G401.6 (cell line): ENCODE measurements around the gene PRXL2A.
"Not testable (repeated sequence)": the region's sequence is repeated elsewhere in the genome, so short reads cannot be mapped to it uniquely, and the experiment has no call there.

Source experiments
- FAIRE-seq: peaks from 2 replicates; lab custom pipeline; 2012; peaks lifted over from hg19 to GRCh38; lab: Jason Lieb, UNC

The PRXL2A gene, protein sequence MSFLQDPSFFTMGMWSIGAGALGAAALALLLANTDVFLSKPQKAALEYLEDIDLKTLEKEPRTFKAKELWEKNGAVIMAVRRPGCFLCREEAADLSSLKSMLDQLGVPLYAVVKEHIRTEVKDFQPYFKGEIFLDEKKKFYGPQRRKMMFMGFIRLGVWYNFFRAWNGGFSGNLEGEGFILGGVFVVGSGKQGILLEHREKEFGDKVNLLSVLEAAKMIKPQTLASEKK

DNA sequence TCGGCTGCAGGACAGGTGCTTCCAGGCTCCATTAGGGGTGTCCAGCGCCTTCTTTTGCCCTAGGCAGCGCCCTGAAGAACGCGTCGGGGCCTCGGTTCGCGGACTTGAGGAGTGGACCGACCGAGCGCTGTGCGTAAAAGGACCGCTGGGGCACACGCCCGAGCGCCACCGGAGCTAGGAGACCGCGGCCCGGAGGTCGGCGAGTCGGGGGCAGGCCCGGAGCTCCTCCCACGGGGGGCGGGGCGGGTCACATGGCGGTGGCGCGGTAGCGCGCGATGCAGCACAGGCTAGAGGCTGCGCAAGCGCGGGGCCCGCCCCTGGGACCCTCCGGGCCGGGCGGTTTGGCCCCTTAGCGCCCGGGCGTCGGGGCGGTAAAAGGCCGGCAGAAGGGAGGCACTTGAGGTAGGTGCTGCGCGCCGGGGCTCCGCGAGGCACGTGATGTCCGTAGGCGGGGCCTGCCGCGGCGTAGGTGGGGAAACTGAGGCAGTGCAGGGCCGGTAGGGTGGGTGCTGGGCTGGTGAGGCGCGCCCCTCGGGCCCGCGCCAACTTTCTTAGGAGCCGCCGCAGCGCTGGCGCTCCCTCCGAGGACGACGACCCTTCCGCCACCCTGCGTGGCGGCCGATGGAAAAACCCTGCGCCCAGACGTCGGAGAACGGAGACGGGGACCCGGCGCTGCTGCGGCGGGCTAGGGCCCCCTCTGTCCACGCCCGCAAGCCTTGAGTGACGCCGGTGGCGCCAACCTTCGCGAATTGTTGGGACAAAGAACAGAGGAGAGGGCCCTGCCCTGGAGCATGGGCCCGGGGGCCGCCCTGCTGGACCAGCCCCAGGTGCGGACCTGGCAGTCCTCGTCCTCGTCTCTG is at the start of gene PRXL2A:
PRXL2A (plus strand) TSS at position 310 of the 860 bp plus-strand sequence. CDS start 11,917 bp downstream, outside the sequence.
- FAIRE-seq = no peak

DNA sequence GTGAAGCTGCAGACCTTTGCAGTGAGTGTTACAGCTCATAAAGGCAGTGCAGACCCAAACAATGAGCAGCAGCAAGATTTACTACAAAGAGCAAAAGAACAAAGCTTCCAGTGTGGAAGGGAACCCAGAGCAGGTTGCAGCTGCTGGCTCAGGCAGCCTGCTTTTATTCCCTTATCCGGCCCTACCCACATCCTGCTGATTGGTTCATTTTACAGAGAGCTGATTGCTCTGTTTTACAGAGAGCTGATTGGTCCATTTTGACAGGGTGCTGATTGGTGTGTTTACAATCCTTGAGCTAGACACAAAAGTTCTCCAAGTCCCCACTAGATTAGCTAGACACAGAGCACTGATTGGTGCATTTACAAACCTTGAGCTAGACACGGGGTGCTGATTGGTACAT is 49.4 kb upstream of the PRXL2A start:
- not testable (repeated sequence) for FAIRE-seq

DNA sequence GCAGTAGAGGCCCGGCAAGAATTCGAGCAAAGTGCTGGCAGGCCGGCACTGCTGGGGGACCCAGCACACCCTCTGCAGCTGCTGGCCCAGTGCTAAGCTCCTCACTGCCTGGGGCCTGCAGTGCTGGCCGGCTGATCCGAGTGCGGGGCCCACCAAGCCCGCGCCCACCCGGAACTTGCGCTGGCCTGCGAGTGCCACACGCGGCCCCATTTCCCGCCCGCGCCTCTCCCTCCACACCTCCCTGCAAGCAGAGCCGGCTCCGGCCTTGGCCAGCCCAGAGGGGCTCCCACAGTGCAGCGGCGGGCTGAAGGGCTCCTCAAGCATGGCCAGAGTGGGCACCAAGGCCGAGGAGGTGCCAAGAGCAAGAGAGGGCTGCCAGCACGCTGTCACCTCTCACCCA is 48.7 kb upstream of the PRXL2A start:
- FAIRE-seq = no peak

DNA sequence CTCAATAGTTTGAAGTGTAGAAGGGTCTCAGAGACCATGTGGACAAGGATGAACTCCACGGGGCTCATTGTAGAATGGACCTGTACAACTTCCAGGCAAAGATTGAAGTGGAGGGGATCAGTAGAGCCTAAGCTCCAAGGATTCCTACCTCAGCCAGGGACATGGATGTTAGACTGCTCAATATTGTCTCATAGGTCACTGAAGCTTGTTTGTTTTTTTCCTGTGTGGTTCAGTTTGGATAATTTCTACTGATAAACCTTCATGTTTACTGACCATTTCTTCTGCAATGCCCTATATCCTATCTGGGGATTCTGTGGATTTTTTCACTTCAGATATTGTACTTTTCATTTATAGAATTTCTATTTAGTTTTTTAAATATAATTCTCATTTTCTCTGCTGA is 42.8 kb upstream of the PRXL2A start:
- no peak for FAIRE-seq

DNA sequence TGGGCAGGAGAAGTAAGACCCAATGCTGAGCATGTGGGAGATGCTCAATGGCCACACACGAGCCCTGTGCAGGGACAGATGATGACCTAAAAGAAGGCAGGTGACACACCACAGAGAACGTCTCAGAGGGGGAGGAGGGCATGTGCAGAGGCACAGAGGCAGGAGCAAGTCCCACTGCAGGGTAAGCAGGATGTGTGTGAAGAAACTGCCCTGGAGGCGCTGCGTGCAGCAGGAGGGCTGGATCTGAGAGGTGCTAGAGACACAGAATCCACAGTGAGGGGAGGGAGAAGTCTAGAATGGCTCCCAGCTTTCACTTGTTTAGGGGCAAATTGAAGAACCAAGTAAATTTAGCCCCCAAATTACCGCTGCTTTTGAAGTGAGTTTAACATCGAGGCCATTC is 36.9 kb upstream of the PRXL2A start:
- no peak for FAIRE-seq

DNA sequence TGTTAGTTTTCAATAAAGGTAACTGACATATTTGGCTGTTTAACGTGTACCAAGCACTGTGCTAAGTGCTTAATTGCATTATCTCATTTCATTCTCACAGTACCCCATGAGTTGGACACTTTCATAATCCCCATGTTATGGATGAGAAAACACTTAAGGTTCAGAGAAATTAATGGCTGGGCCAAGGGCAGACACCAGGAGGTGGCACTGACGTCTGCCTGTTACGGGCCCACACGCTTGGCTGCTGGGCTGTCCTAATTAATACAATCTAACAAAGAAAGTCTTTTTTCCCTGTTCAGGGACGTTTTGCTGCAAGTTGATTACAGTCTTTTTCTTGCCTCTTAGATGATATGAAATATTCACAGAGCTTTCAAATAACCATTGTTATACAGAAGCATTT is 35.7 kb upstream of the PRXL2A start:
- no peak for FAIRE-seq

DNA sequence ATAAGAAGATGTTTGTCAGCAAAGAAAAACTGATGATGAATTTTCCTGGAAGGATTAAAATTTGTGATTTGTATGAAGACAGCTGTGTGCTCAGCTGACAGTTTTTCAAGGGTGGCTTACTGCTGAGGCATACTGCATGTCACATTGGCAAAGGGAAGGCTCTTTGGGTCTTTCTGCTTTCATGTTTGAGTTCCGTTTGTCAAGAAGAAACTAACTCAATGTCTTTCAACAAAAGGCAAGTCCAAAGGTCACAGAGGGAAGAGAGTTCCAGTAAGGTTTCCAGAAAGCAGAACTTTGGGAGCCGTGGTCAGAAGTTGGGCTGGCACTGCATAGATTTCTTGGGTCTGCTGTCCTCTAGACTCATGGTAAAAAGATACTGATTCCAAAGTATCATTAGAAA is 34.8 kb upstream of the PRXL2A start:
- no peak for FAIRE-seq

DNA sequence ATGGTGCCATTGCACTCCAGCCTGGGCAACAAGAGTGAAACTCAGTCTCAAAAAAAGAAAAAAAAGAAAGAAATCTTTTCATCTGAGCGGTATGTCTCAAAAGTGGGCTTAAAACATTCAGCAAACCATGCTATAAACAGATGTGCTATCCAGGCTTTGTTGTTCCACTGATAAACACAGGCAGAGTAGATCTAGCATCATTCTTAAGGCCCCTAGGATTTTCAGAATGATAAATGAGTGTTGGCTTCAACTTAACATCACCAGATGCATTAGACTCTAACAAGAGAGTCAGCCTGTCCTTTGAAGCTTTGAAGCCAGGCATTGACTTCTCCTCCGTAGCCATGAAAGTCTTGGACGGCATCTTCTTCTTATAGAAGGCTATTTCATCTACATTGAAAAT is 28.6 kb upstream of the PRXL2A start:
- no peak for FAIRE-seq

DNA sequence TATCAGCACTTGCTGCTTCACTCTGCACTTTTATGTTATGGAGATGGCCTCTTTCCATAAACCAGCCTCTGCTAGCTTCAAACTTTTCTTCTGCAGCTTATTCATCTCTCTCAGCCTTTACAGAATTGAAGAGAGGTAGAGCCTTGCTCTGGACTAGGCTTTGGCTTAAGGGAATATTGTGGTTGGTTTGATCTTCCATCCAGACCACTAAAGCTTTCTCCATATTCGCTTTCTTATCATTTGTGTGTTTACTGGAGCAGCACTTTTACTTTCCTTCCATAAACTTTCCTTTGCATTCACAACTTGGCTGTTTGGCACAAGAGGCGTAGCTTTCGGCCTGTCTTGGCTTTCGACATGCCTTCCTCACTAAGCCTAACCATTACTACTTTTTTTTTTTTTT is 28.2 kb upstream of the PRXL2A start:
- FAIRE-seq = no peak

DNA sequence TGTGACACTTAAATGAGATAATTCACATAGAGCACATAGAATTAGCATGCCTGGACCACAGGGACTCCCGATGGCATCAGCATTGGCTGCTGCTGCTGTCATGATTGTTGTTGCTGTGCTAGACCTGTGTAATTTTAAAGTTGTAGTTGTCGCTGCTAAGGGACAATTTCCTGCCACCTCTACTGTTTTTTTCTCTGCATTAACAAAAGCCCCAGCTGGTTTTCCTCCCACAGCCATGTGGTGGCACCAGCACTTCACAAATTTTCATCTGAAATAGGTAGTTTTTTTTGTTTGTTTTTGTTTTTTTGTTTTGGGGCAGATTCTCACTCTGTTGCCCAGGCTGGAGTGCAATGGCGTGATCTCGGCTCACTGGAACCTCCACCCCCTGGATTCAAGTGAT is 25.4 kb upstream of the PRXL2A start:
- FAIRE-seq = peak; percentile 25

DNA sequence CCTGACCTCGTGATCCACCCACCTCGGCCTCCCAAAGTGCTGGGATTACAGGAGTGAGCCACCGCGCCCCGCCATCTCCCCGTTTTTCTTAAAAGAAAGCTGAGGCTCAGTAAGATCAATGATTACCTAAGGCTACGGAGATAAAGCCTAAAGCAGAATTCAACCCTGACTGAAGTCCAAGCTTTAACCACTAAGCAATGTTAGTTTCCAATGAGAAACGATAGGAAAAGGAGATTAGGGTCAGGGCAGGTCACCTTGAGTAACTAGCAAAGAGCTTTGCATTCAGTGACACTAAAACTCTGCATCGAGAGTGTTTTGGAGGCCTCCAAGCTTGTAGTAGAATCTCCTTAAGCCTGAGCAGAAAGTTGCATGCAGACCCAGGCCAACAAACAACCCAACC is 17.6 kb upstream of the PRXL2A start:
- FAIRE-seq = no peak

DNA sequence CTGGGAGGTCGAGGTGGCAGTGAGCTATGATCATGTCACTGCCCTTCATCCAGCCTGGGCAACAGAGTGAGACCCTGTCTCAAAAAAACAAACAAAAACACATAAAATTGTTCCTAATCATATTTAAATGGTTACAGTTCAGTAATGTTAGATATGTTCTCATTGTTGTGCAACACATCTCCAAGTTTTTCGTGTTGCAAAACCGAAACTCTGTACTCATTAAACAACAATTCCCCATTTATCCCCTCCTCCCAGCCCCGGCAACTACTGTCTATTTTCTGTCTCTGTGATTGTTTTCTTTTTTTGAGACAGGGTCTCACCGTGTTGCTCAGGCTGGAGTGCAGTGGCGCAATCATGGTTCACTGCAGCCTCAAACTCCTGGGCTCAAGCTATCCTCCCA is 16.1 kb upstream of the PRXL2A start:
- no peak for FAIRE-seq

DNA sequence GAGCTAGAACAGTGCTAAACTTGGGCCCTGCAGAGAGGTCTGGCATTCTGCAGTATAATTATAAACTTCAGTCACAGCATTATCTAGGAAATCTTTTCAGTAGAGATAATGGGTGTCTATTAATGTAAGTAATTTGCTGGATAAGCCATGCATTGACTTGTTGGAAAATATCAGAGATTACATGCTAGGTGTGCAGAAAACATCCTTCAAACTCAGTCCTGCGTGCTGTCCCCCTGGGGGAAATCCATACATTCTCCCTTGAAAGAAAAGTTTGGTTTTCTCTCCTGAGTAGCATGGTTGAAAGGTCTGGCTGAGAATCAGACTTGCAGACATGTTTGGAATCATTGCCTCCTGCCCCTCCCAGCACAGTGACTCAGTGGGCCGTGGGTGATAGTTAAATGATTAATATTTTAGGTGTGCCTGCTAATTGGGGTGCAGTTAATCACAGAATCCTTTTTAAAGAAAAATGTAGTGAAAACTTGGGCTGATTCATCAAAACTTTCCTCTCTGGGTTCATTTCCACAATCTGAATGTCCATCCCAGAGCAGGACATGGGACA is 13.9 kb upstream of the PRXL2A start:
- no peak for FAIRE-seq

DNA sequence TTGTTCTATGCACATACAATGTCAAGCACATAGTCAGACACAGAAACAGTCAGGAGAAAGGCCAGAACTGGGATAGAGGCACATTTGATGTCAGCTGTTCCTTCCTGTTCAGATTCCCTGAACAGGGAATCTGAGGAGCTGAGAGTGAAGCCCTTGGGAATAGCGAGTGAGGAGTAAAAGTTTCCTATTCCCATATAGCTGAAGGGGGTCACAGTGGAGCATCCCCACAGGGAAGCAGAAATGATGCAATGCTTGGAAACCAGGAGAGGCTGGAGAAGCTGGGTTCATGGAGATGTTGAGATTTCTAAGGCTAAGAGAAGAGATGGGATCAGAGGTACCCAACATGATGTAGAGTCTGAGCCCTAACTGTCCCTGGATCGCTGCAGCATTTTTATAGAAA is 11.3 kb upstream of the PRXL2A start:
- FAIRE-seq = no peak

DNA sequence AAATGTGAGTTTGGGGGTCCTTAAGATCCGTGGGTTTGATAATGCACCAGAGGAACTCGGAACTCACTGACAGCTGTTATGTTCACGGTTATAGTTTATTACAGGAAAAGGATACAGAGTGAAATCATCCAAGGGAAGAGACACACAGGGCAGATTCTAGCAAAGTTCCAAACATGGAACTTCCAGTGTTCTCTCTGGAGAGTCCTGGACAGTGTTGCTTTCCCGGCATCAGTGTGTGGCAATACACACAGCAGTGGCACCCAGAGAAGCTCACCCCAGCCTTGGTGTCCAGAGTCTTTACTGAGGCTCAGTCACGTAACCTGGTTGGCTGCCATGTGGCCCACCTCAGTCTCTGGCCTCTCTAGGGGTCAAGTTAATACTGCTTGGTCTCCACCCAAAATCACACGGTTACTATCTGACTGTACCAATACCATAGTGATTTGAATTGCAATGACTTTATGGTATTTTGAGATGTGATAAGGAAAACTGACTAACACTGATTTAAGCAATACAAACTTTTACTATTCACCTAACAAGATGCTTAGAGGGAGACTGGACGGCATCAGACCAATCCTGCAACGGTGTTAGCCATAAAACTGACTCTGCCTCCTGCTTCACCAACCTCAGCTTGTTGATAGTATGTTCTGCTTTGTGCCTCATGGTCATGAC is 8.1 kb upstream of the PRXL2A start:
- FAIRE-seq = no peak

DNA sequence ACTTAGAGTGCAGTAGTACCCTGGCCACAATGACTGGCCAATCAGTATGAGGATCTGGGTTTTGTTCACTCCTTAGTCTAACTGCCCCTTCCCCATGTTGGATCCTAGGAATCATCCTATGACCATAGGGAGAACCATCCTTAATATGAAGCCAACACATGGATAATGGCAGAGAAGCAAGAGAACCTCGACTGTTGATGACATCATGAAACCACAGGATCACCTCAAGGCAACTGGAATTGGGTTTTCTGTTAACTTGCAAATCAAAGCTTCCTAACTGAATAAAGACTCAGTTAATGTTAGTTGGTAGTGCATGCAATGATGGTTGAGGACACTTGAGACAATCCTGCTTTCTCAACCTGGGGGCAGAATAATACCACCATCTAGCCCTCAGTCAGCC is 3.3 kb upstream of the PRXL2A start:
- FAIRE-seq = no peak

DNA sequence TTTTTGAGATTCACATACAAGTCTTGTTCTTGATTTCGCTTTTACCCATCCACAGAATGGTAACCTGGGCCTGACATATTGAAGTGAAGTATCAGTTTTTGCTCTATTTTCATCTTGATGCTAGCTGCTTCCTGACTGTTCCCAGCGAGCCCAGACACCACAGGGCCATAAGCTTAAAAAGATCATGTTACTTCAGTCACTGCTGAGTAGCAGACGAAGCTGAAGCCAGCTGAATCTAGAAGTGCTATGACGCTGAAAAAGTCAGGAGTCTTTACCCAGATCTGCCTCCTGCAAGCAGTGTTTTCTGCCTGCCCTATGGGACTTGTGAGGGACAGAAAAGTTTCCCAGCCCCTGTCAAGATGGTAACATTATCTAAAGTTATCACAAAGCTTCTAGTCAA is 2.7 kb upstream of the PRXL2A start:
- no peak for FAIRE-seq

DNA sequence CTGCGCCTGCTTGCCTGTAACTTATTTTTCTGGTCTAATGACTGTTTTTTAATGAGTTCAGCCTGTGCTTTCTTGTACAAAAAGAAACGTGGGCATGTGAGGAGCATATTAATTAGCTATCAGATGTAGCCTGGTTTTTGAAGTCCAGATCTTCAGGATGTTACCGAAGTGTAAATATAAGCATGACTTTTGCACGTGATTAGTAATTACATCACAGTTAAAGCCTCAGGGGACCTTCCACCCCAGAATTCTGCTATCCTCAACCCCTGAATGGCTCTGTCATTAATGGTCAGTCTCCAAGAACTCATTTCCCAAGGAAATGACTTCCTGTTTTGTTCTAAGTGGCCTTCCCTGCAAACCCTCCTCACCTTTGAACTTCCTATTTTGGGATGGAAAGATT is 2.1 kb upstream of the PRXL2A start:
- FAIRE-seq = no peak

DNA sequence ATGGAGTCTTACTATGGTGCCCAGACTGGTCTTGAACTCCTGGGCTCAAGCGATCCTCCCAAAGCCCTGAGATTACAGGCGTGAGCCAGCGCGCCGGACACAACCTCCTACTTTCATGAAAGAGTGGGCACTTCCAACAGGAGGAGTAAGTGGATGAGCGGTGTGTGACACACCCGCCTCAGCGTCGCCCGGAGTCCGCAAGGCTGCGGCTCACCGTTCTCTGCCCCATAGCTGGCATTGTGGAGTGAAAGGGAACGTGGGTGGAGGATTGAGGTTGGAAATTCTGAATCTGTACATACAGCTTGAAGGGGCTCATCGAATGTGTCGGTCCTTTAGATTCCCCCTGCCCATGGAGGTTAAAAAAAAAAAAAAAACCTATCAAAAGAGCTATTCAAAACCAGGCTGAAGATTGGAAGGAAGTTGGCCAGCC is 524 bp upstream of the PRXL2A start:
- FAIRE-seq = no peak

DNA sequence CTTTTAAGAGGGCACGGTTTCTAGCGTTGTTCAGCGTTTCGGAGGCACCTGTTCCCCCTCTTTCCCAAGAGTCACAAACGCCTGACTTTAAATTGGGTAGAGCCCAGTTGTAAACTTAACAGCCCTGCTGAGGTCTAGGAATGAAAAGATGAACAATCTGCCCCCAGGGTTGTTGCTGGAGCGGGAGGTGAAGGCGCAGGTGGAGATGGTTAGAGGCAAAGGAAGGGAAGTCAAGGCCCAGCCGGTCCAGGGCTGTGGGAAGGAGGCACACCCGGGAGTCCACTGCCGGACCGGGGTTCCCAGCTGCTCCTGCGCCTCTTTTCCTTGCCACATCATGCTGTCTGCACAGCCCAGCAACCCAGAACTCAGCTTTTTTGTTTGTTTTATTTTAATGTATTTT is 770 bp downstream of the PRXL2A start:
- FAIRE-seq = no peak

DNA sequence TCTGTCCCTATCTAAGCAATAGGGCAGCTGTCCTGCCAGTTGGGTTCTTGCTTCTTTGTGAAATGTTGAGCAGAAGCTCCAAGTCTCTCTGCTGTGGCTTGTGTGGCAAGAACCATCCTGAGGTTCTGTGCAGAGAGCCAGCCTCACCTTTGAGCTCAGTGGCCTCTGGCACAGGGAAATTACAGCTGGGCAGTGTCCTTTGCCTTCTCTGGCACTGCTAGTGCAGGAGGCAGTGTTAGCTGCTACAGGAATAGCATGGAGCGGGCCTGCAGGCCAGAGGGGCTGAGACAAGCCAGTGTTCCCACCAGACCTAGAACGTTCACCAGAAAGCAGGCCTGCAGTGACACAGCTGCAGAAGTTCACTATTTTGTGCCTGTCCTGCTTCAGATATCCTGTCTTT is 1.8 kb downstream of the PRXL2A start:
- FAIRE-seq = no peak

DNA sequence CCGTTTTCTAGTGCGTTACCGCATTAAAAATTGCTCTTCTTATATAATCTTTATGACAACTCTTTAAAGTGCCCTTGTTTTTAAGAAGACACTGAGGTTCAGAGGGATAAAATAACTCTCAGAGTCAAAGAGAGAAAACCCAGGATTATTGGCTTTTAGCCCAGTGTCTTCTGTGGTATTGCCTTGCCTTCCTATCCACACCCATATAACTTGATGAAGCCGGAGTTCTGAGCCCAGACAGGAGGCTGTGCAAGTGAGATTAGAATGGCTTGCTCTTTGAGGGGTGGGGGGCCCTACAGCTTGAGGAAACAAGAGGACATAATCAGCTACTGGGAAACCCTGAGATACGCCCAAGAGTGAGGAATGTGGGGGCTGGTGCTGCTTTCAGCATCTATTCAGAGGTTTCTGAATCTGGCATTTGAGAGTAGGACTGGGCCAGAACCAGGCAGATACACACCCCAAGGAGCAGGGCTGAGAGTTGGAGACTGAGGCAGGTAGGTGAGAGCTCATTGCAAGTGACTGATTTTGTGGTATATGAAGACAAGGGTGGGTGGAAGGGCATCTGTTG is 2.3 kb downstream of the PRXL2A start:
- no peak for FAIRE-seq

DNA sequence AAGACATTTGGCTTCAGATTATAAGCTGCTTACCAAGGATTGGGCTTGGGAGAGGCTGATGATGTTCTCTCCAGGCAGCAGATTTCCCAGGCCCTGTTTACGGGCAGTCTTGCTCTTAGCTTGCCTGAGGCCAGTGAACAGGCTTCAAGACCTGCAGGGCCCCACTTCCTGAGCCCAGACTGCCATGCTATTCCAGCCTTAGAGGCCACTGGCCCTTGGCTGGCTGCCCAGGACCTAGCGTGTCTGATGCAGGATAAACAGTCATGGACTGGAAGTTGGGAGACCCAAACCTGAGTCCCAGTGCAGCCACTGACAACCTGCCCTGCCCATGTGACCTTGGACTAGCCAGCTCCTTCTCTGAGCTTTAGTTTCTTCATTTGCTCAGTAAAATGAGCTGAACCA is 2.9 kb downstream of the PRXL2A start:
- FAIRE-seq = no peak
